Measurements from ENCODE around the gene GATAD2B. TPM values are rescaled to one million over a fixed set of nuclear protein-coding genes. Genes with fewer than 3 reads are reported as not detected.

Gene GATAD2B
- total and polyA plus RNA-seq, 5 experiments from 2014 or later = 4.4 to 120 (median 5.3) TPM

DNA sequence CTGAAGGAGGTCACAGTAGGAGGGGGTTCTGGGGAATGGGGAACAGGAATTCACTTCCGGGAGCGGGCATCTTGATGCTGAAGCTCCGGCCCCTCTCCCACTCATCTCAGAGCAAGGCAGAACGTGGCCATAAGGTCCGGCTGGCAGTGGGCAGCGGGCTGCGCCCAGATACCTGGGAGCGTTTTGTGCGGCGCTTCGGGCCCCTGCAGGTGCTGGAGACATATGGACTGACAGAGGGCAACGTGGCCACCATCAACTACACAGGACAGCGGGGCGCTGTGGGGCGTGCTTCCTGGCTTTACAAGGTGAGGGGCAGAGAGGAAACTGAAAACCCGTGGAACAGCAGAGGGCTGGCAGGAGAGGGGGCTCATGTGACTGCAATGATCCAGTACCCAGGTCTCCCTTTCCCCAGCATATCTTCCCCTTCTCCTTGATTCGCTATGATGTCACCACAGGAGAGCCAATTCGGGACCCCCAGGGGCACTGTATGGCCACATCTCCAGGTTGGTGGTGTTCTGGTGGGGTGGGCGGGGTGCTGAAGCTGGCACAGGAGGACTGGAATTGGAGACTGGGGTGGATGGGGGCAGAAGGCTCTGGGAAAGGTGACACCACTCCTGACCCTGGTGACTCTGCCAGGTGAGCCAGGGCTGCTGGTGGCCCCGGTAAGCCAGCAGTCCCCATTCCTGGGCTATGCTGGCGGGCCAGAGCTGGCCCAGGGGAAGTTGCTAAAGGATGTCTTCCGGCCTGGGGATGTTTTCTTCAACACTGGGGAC is 144.5 kb downstream of the GATAD2B start:
- Mint-ChIP-seq H3K4me3 (peak overlapping the region in 3 of 10 donors; percentile 19 to 30 (median 29)), H3K36me3 (no peaks in the 10 kb centered on the region), H3K4me1 (peaks cover 17 to 49% (median 40%) of the 10 kb centered on the region in 4 donors), H3K27me3 (no peaks in the 10 kb centered on the region), H3K27ac (peak overlapping the region in 2 of 10 donors; percentile 32 to 65), H3K9me3 (no peaks in the 10 kb centered on the region)
- DNase-seq = no peak
- POLR2A ChIA-PET = interaction anchor here (1.0 kb wide), 1 partner anchor 212 kb away, joined by 3 read pairs; the partner anchor contains the start of gene RPS27
- ATAC-seq = no peak

DNA sequence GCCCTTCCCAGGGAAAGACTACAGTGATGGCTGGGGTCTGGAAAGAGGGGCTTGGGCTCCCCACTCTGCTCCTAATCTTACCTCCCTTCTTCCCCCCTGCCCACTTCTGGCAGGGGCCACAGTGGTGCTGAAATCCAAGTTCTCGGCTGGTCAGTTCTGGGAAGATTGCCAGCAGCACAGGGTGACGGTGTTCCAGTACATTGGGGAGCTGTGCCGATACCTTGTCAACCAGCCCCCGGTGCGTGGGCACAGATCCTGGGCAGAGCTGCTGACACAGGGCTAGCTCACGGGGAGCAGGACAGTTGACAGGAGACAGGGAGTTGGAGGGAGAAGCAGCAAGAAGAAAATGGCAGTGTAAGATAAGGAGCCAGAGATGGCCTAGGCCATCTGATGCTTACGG is 145.1 kb downstream of the GATAD2B start:
- Mint-ChIP-seq H3K9me3 (no peaks in the 10 kb centered on the region), H3K27me3 (no peaks in the 10 kb centered on the region), H3K27ac (peak overlapping the region in 2 of 10 donors; percentile 32 to 63), H3K4me3 (peak overlapping the region in 3 of 10 donors; percentile 30 to 73 (median 41)), H3K36me3 (peaks cover 0 to 2% (median 0%) of the 10 kb centered on the region in 3 donors), H3K4me1 (peaks cover 16 to 44% (median 36%) of the 10 kb centered on the region in 4 donors)
- ATAC-seq (no peak), DNase-seq (no peak)
- POLR2A ChIA-PET = interaction anchor here (0.6 to 1.0 kb wide), 2 partner anchors 213 to 247 kb away, joined by 3 to 4 read pairs; partner anchors contain the start of gene RPS27

DNA sequence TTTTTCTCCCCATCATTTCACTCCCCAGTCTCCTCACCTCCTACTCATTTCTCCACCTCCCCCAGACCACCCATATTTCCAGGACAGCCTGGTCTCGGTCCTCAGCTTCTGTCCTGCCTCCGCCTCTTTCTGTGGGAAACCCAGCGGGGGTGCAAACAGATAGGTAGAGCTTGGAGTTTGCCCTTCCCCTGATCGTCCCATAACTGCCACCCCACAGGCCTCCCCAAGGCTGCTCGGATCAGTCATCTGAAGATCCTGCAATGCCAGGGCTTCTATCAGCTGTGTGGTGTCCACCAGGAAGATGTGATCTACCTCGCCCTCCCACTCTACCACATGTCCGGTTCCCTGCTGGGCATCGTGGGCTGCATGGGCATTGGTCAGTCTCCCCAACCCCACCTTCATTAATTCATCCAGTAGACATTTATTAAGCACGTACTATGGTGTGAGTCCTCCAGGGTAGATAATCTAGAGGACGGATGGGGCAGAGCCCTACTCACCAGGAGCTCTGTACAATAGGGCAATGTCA is 145.9 kb downstream of the GATAD2B start:
- Mint-ChIP-seq H3K4me3 (peak overlapping the region; percentile 58 to 89 (median 72)), H3K36me3 (peaks cover 0 to 8% (median 0%) of the 10 kb centered on the region in 3 donors), H3K27ac (peak overlapping the region in 7 of 10 donors; percentile 34 to 88 (median 59)), H3K4me1 (peaks cover 16 to 40% (median 35%) of the 10 kb centered on the region in 4 donors), H3K27me3 (no peaks in the 10 kb centered on the region), H3K9me3 (no peaks in the 10 kb centered on the region)
- POLR2A ChIA-PET = interaction anchor here (0.6 to 2.0 kb wide), 4 partner anchors 9 to 246 kb away, joined by 3 to 20 read pairs (median 6); partner anchors contain the start of gene RPS27
- no peak for ATAC-seq
- no peak for DNase-seq

DNA sequence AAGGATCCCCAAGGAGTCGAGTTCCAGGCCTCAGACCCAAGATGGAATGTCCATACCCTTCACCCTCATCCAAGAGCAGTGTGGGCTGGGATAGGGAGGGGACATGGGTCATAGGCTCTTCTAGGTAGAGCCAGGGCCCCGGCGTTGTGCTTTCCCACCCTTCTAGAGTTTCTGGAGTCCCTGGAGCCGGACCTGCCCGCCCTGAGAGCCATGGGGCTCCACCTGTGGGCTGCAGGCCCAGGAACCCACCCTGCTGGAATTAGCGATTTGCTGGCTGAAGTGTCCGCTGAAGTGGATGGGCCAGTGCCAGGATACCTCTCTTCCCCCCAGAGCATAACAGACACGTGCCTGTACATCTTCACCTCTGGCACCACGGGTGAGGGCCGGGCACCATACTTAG is 146.4 kb downstream of the GATAD2B start:
- Mint-ChIP-seq H3K36me3 (peaks cover 0 to 9% (median 0%) of the 10 kb centered on the region in 3 donors), H3K9me3 (no peaks in the 10 kb centered on the region), H3K27me3 (no peaks in the 10 kb centered on the region), H3K27ac (peak overlapping the region in 7 of 10 donors; percentile 34 to 88 (median 63)), H3K4me1 (peaks cover 16 to 39% (median 35%) of the 10 kb centered on the region in 4 donors), H3K4me3 (peak overlapping the region; percentile 65 to 90 (median 81))
- DNase-seq (no peak), ATAC-seq (no peak)
- POLR2A ChIA-PET = interaction anchor here (0.7 to 2.5 kb wide), 9 partner anchors 7 to 217 kb away, joined by 3 to 20 read pairs (median 6); partner anchors contain the start of gene RPS27

DNA sequence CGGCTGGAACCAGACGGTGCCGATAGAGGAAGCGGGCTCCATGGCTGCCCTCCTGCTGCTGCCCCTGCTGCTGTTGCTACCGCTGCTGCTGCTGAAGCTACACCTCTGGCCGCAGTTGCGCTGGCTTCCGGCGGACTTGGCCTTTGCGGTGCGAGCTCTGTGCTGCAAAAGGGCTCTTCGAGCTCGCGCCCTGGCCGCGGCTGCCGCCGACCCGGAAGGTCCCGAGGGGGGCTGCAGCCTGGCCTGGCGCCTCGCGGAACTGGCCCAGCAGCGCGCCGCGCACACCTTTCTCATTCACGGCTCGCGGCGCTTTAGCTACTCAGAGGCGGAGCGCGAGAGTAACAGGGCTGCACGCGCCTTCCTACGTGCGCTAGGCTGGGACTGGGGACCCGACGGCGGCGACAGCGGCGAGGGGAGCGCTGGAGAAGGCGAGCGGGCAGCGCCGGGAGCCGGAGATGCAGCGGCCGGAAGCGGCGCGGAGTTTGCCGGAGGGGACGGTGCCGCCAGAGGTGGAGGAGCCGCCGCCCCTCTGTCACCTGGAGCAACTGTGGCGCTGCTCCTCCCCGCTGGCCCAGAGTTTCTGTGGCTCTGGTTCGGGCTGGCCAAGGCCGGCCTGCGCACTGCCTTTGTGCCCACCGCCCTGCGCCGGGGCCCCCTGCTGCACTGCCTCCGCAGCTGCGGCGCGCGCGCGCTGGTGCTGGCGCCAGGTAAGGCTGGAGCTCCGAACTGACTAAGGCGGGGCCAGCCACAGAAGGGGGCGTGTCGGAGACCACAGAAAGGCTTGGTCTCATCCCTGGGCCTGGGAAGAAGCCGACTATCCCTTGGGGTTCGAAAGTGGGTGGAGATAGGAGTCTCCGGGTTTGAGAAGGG is 147.1 kb downstream of the GATAD2B start:
- H3K36me3 Mint-ChIP-seq = peaks cover 0 to 14% (median 0%) of the 10 kb centered on the region in 3 donors
- ATAC-seq (peak; percentile 79 to 82), DNase-seq (peak; percentile 44 to 83 (median 61))
- POLR2A ChIA-PET = interaction anchor here (0.6 to 2.5 kb wide), 15 partner anchors 8 to 244 kb away, joined by 3 to 20 read pairs (median 5); partner anchors contain the start of genes CHTOP, RPS27 and S100A4
- H3K27me3 Mint-ChIP-seq = no peaks in the 10 kb centered on the region
- H3K4me1 Mint-ChIP-seq = peaks cover 16 to 40% (median 35%) of the 10 kb centered on the region in 4 donors
- H3K9me3 Mint-ChIP-seq = no peaks in the 10 kb centered on the region
- H3K27ac Mint-ChIP-seq = peak overlapping the region in 9 of 10 donors; percentile 43 to 91 (median 78)
- H3K4me3 Mint-ChIP-seq = peak overlapping the region; percentile 79 to 90 (median 86)

DNA sequence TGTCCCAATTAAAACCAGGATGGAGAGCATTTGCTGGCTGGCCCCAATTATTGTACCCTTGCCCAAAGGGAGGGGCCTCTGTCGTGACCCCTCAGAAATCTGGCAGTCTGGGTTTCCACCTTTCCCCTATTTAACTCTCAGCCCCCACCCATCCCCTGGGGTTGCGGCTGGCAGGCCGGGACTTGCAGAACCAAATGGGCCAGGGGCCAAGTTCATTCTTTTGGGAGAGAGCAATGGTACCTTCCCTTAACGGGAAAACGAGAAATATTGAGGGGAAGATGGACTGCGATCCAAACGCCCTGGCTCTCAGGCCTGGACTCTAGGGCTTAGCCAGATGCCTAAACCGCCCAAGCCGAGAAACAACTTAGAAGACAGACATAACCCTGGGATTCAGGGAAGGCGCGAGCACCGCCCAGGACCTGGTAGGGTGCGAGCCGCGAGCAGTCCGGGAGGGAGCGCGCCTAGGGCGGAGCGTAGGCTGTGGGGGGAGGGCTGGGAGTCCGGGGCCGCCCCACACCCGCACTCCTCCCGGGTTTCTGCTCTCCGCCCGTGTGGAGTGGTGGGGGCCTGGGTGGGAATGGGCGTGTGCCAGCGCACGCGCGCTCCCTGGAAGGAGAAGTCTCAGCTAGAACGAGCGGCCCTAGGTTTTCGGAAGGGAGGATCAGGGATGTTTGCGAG is 147.9 kb downstream of the GATAD2B start, which contains the start of gene SLC27A3:
TSS of gene SLC27A3 (plus strand) at position 628 of the 678 bp plus-strand sequence. CDS start 91 bp downstream, outside the sequence.
- ATAC-seq (peak; percentile 40 to 49), DNase-seq (no peak)
- POLR2A ChIA-PET = interaction anchor here (0.9 to 2.5 kb wide), 12 partner anchors 9 to 243 kb away, joined by 3 to 20 read pairs (median 6); partner anchors contain the start of genes CHTOP, RPS27 and S100A4
- Mint-ChIP-seq H3K27me3 (no peaks in the 10 kb centered on the region), H3K4me1 (peaks cover 16 to 44% (median 35%) of the 10 kb centered on the region in 4 donors), H3K36me3 (peaks cover 0 to 17% (median 0%) of the 10 kb centered on the region in 3 donors), H3K4me3 (peak within 1 kb of the TSS; percentile 79 to 90 (median 86)), H3K9me3 (no peaks in the 10 kb centered on the region), H3K27ac (peak within 1 kb of the TSS in 9 of 10 donors; percentile 63 to 93 (median 83))

DNA sequence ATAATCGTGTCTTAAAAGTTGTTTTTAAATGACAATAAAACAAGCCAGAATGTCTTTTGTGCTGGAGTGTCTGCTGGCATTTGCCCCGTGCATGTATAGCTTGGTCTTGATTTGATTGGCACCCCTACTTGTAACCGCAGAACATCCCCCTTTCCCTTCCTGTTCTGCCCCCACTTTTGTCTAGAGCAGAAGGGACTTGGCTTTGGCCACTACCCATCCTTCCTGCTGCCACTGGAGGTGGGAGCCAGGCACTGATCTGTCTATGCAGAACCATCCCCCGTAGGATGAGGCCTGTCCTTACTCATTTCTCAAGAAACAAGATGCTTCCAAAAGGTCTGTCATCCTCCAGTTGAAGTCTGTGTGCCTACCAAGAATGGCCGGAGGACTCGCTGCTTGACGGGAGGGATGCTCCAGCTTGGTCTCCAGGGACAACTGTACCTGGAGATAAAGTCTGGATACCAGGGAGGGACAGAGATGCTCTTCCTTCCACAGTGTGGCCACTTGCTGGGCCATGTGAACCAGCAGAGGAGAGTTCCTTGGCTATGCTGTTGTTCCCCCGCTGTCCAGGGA is 148.7 kb downstream of the GATAD2B start:
- Mint-ChIP-seq H3K9me3 (no peaks in the 10 kb centered on the region), H3K27ac (peak overlapping the region in 9 of 10 donors; percentile 8 to 92 (median 56)), H3K27me3 (no peaks in the 10 kb centered on the region), H3K4me1 (peaks cover 18 to 46% (median 35%) of the 10 kb centered on the region in 4 donors), H3K4me3 (peak overlapping the region in 9 of 10 donors; percentile 36 to 90 (median 81)), H3K36me3 (peaks cover 0 to 25% (median 0%) of the 10 kb centered on the region in 3 donors)
- DNase-seq = no peak
- no peak for ATAC-seq
- POLR2A ChIA-PET = interaction anchor here (0.6 to 2.5 kb wide), 5 partner anchors 9 to 229 kb away, joined by 3 to 8 read pairs (median 4); no protein-coding TSS in a partner anchor

DNA sequence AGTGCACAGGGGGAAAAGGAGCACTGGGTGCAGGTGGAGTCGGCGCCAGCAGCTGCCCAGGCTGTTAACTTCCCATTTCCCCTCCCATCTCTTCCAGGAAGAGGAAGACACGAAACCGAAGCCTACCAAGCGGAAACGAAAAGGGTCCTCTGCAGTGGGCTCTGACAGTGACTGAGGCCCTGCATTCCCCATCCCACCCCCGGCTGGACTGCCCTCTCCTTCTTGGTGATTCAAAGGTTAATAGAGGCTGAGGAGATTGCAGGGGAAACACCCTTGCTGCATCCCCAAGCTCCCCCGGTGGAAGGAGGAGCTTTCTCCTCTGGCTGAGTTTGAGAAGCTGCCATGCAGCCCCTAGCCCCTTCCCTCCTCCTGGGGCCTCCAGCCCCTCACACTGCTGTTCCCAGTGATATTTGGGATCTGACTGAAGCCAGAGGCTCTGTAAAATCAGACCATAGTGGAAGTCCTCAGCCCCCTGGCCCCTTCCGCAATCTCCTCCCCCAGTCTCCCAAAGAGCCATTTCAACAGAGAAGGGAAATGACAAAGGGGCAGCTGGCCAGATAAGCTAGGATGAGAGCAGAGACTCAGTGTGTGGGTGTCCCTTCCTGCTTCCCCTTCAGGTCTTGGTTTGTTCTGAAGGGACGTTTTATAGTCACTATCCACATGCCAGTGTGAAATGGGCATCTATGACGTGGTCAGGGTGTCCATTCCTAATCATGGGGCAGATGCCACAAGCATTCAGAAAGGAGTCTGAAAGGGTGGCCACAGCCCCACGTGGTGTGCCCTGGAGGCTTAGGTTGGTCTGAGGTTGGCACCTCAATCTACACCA is 149.5 kb downstream of the GATAD2B start:
- no peaks in the 10 kb centered on the region for H3K27me3 Mint-ChIP-seq
- DNase-seq = no peak
- POLR2A ChIA-PET = interaction anchor here (0.6 to 1.7 kb wide), 5 partner anchors 10 to 228 kb away, joined by 3 to 8 read pairs (median 4); no protein-coding TSS in a partner anchor
- H3K9me3 Mint-ChIP-seq = no peaks in the 10 kb centered on the region
- no peak for ATAC-seq
- peak overlapping the region in 8 of 10 donors; percentile 16 to 89 (median 50) for H3K4me3 Mint-ChIP-seq
- peaks cover 0 to 33% (median 0%) of the 10 kb centered on the region in 3 donors for H3K36me3 Mint-ChIP-seq
- peak overlapping the region in 7 of 10 donors; percentile 19 to 91 (median 56) for H3K27ac Mint-ChIP-seq
- H3K4me1 Mint-ChIP-seq = peaks cover 18 to 47% (median 35%) of the 10 kb centered on the region in 4 donors

DNA sequence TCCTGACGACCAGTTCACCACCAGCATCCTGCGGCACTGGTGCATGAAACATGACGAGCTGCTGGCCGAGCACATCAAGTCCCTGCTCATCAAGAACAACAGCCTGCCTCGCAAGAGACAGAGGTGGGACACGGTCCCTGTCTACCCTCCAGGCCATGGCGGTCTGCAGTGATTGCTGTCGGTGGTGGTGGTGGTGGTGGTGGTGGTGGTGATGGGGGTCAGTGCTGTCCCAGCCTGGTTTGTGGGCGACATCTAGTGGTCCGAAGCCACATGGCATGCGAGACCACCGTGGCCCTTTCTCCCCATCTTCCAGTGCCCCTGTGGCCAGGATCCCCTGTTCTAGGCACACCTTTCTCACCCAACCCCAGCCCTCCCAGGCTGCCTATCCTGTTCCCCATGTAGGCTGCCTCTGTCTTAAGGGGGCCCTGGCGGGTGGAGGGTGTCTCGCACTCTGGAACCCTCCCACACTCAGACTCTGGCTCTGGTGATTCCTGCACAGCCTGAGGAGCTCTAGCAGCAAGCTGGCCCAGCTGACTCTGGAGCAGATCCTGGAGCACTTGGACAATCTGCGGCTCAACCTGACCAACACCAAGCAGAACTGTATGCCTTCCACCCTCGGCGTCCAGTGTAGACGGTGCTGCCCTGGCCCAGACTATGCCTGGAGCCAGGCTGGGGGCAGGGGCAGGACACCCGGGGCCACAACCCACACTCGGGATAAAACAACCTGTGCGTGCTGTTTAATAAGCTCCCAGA is 150.8 kb downstream of the GATAD2B start:
- POLR2A ChIA-PET = interaction anchor here (1.0 kb wide), 1 partner anchor 219 kb away, joined by 3 read pairs; no protein-coding TSS in a partner anchor
- no peak overlapping the region for H3K27ac Mint-ChIP-seq
- H3K4me1 Mint-ChIP-seq = peaks cover 14 to 42% (median 26%) of the 10 kb centered on the region in 4 donors
- no peak overlapping the region for H3K4me3 Mint-ChIP-seq
- no peaks in the 10 kb centered on the region for H3K9me3 Mint-ChIP-seq
- DNase-seq (no peak), ATAC-seq (no peak)
- H3K36me3 Mint-ChIP-seq = peaks cover 1 to 45% (median 4%) of the 10 kb centered on the region in 3 donors
- no peaks in the 10 kb centered on the region for H3K27me3 Mint-ChIP-seq

DNA sequence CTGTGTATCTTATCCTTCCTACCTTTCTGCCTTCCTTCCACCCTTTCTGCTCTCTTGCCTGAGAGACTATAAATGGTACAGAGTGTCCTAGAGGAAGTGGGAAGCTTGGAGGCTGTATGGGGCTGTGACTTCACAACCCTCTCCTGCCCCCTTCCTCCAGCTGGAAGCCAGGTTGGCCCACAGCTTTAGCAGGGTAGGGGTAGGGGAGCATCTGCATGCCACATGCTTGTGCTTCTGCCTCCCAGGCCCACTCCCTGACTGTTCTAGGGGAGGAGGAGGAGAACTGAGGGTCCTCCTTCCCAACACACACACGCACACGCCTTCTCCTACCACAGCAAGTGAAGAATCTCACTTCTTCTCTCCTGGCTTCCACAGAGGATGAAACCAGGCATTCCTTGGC is 151.5 kb downstream of the GATAD2B start:
- DNase-seq (no peak), ATAC-seq (no peak)
- Mint-ChIP-seq H3K9me3 (no peaks in the 10 kb centered on the region), H3K27me3 (no peaks in the 10 kb centered on the region), H3K4me3 (no peak overlapping the region), H3K4me1 (peaks cover 9 to 35% (median 19%) of the 10 kb centered on the region in 4 donors), H3K36me3 (peaks cover 1 to 50% (median 4%) of the 10 kb centered on the region in 3 donors), H3K27ac (no peak overlapping the region)
- POLR2A ChIA-PET = no interaction called here
